HepG2 (cell line): Measurements from ENCODE around the gene TPRN.

Experiments used
- KDM4B ChIP-seq: sonication (generic); formaldehyde crosslinking; IDR thresholded peaks from 2 replicates; pipeline ENCODE4 v1.4.0; 2020; ENCODE audit warnings: missing genetic modification reagents
- PCBP1 ChIP-seq: fragments of 200-400 bp; formaldehyde crosslinking; IDR thresholded peaks from 2 replicates; pipeline ENCODE4 v1.6.1; 2017; ENCODE audit warnings: mild to moderate bottlenecking, low read depth, low read length, borderline replicate concordance
- RORA ChIP-seq: sonication (generic); formaldehyde crosslinking; IDR thresholded peaks from 2 replicates; pipeline ENCODE4 v1.5.0; 2020; ENCODE audit warnings: mild to moderate bottlenecking, missing genetic modification reagents, moderate library complexity
- SMARCC2 ChIP-seq: fragments of 450-650 bp; IDR thresholded peaks from 2 replicates; pipeline ENCODE4 v1.6.1; 2017; ENCODE audit warnings: antibody characterized with exemption, mild to moderate bottlenecking
- SOX6 ChIP-seq, 2 experiments: fragments of 450-650 bp in 1 of 2; sonication (generic) in 1 of 2; formaldehyde crosslinking in 1 of 2; IDR thresholded peaks; 2 replicates each; pipeline versions ENCODE4 v1.4.0 to v1.6.1; 2017 to 2020; ENCODE audit warnings: antibody characterized with exemption in 1 of 2, mild to moderate bottlenecking in 1 of 2, missing genetic modification reagents in 1 of 2
- SRF ChIP-seq: IDR thresholded peaks from 2 replicates; pipeline ENCODE4 v1.6.1; 2011; ENCODE audit warnings: mild to moderate bottlenecking, low read depth, low read length, moderate library complexity
- ZNF550 ChIP-seq: sonication (generic); formaldehyde crosslinking; IDR thresholded peaks from 2 replicates; pipeline ENCODE4 v1.4.0; 2020; ENCODE audit warnings: mild to moderate bottlenecking, missing genetic modification reagents, borderline replicate concordance
- ZNF589 ChIP-seq: sonication (generic); formaldehyde crosslinking; conservative IDR thresholded peaks from 2 replicates; pipeline ENCODE4 v1.8.0; 2022; ENCODE audit warnings: mild to moderate bottlenecking, moderate library complexity, missing genetic modification reagents
- TF ChIP-seq, protein P1 (sequence below), 2 experiments: IDR thresholded peaks; 2 replicates each; pipeline ENCODE4 v1.6.1; 2011 to 2012; ENCODE audit warnings: low read length in 2 of 2, borderline replicate concordance in 1 of 2, low read depth in 1 of 2, mild to moderate bottlenecking in 1 of 2, moderate library complexity in 1 of 2
- TF ChIP-seq, protein P2 (sequence below): IDR thresholded peaks from 2 replicates; pipeline ENCODE4 v1.6.1; 2012; ENCODE audit warnings: inconsistent platforms
- TF ChIP-seq, protein P3 (sequence below): sonication (generic); formaldehyde crosslinking; IDR thresholded peaks from 2 replicates; pipeline ENCODE4 v1.5.0; 2020; ENCODE audit warnings: mild to moderate bottlenecking, missing genetic modification reagents, moderate library complexity

DNA sequence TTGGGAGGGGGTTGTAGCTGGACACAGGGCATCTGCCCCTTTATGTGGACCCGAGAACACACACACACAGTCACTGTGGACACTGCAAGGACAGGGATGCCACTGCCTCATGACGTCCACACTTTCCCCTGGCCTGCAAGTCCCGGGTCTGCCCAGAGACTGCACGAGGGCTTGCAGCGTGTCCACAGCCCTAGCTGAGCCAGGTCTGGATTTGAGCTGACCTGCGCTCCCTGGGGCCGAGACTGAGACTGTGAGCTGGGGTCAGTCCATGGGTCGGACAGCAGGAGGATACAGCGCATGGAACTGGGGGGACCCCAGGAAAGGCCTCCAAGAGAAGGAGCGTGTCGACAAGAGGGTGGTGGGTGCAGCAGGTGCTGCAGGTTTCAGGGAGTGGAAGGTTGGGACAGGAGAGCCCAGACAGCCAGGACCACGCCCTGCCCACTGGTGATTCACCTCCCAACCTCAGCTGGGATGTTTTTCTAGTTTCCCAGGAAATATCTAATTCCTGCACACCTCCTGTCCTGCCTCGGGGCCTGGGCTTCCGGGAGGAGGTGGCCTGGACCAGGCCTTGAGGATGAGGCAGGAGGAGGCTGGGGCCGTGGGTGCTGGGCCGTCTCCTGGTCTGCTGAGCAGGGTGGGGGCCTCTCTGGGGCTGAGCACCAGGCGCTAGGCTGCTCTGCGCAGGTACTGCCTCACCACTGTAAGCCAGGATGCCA, 26.0 kb upstream of the TPRN start:
- TF ChIP-seq, protein P1, sequence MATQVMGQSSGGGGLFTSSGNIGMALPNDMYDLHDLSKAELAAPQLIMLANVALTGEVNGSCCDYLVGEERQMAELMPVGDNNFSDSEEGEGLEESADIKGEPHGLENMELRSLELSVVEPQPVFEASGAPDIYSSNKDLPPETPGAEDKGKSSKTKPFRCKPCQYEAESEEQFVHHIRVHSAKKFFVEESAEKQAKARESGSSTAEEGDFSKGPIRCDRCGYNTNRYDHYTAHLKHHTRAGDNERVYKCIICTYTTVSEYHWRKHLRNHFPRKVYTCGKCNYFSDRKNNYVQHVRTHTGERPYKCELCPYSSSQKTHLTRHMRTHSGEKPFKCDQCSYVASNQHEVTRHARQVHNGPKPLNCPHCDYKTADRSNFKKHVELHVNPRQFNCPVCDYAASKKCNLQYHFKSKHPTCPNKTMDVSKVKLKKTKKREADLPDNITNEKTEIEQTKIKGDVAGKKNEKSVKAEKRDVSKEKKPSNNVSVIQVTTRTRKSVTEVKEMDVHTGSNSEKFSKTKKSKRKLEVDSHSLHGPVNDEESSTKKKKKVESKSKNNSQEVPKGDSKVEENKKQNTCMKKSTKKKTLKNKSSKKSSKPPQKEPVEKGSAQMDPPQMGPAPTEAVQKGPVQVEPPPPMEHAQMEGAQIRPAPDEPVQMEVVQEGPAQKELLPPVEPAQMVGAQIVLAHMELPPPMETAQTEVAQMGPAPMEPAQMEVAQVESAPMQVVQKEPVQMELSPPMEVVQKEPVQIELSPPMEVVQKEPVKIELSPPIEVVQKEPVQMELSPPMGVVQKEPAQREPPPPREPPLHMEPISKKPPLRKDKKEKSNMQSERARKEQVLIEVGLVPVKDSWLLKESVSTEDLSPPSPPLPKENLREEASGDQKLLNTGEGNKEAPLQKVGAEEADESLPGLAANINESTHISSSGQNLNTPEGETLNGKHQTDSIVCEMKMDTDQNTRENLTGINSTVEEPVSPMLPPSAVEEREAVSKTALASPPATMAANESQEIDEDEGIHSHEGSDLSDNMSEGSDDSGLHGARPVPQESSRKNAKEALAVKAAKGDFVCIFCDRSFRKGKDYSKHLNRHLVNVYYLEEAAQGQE (IDR thresholded peaks at IDR 0.05; ENCODE audit: borderline replicate concordance in 1 of 2, low read depth in 1 of 2, low read length in 2 of 2), result no peak
- TF ChIP-seq, protein P2, sequence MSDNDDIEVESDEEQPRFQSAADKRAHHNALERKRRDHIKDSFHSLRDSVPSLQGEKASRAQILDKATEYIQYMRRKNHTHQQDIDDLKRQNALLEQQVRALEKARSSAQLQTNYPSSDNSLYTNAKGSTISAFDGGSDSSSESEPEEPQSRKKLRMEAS, result no peak
- no peak for TF ChIP-seq ZNF589 (CRISPR knock-in tag)
- TF ChIP-seq, protein P3, sequence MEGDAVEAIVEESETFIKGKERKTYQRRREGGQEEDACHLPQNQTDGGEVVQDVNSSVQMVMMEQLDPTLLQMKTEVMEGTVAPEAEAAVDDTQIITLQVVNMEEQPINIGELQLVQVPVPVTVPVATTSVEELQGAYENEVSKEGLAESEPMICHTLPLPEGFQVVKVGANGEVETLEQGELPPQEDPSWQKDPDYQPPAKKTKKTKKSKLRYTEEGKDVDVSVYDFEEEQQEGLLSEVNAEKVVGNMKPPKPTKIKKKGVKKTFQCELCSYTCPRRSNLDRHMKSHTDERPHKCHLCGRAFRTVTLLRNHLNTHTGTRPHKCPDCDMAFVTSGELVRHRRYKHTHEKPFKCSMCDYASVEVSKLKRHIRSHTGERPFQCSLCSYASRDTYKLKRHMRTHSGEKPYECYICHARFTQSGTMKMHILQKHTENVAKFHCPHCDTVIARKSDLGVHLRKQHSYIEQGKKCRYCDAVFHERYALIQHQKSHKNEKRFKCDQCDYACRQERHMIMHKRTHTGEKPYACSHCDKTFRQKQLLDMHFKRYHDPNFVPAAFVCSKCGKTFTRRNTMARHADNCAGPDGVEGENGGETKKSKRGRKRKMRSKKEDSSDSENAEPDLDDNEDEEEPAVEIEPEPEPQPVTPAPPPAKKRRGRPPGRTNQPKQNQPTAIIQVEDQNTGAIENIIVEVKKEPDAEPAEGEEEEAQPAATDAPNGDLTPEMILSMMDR (CRISPR knock-in tag), result 0 out of 2 replicates have a peak, but pooled peaks have one; percentile 13
- no peak for TF ChIP-seq SMARCC2
- no peak for TF ChIP-seq SOX6 (IDR thresholded peaks at IDR 0.05)
- no peak for TF ChIP-seq SOX6 (CRISPR knock-in tag; IDR thresholded peaks at IDR 0.05)
- TF ChIP-seq KDM4B, result no peak
- no peak for TF ChIP-seq RORA
- no peak for TF ChIP-seq ZNF550 (CRISPR knock-in tag)
- no peak for TF ChIP-seq PCBP1
- no peak for TF ChIP-seq SRF
